ENCODE measurements around the gene UQCC2. TPM values are rescaled to one million over a fixed set of nuclear protein-coding genes. Genes with fewer than 3 reads are reported as not detected.
A peak's percentile ranks its signal among the peaks of the same experiment; 100 is the strongest.

The UQCC2 gene
- total and polyA plus RNA-seq, 4 donors = 7.8 to 141 (median 48.1) TPM

DNA sequence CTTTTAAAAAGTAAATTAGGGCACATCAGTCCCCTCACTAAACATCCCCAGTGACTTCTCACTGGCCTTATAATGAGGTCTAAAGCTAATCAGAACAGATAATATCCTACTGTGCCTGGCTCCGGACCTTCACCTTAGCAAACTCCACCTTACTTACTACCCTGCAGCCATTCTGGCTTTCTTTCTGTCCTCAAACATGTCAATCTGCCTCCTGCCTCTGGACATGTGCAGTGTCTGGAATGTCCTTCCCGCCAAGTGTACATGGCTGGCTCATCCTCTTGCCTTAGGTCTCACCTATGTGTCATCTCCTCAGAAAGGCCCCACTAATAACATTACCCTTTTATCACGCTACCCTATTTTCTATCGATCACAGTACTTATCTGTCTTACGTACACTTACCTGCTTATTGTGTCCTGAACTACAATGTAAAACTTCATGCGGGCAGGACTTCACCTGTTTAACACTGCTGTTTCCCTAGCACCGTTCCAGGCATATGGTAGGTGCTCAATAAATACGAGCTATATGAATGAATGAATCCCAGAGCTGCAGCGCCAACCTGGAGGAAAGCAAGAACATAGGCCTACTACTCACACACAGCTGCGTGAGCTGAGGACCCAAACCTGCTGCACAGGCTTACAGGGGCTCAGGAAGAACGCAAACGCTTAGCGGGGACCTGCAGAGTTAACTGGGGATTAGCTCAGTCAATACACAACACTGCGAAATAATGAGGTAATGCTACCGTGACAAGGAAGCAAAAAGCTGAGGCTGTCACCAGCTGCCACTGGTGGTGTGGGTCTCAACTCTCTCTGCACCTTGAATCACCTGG, 991 bp downstream of the UQCC2 start:
- Histone ChIP-seq H3K36me3 (ENCODE audit: control insufficient read depth in 4 of 4, insufficient read depth in 4 of 4, low read length in 4 of 4) (peaks cover 0 to 8% (median 3%) of the 10 kb centered on the region in 4 donors), H3K9ac (ENCODE audit: insufficient read depth in 1 of 2, low read length in 2 of 2) (peak overlapping the region in 1 of 2 donors; percentile 59), H3K9me3 (ENCODE audit: control insufficient read depth in 4 of 4, insufficient read depth in 3 of 4, low read length in 3 of 4) (no peaks in the 10 kb centered on the region), H3K27ac (ENCODE audit: low read depth in 1 of 2, low read length in 1 of 2) (peak overlapping the region in 1 of 2 donors; percentile 91), H3K27me3 (ENCODE audit: control insufficient read depth in 3 of 3, insufficient read depth in 3 of 3, low read length in 2 of 3) (no peaks in the 10 kb centered on the region), H3K4me3 (peak overlapping the region; percentile 91), H3K4me1 (ENCODE audit: control insufficient read depth in 5 of 5, insufficient read depth in 5 of 5, low read length in 5 of 5) (peaks cover 6 to 28% (median 9%) of the 10 kb centered on the region in 5 donors)
- TF ChIP-seq, protein P1, sequence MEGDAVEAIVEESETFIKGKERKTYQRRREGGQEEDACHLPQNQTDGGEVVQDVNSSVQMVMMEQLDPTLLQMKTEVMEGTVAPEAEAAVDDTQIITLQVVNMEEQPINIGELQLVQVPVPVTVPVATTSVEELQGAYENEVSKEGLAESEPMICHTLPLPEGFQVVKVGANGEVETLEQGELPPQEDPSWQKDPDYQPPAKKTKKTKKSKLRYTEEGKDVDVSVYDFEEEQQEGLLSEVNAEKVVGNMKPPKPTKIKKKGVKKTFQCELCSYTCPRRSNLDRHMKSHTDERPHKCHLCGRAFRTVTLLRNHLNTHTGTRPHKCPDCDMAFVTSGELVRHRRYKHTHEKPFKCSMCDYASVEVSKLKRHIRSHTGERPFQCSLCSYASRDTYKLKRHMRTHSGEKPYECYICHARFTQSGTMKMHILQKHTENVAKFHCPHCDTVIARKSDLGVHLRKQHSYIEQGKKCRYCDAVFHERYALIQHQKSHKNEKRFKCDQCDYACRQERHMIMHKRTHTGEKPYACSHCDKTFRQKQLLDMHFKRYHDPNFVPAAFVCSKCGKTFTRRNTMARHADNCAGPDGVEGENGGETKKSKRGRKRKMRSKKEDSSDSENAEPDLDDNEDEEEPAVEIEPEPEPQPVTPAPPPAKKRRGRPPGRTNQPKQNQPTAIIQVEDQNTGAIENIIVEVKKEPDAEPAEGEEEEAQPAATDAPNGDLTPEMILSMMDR (IDR thresholded peaks at IDR 0.05; ENCODE audit: control extremely low read depth, extremely low read depth) = no peak
- DNase-seq (no peak), ATAC-seq (ENCODE audit: insufficient read depth, low FRiP score) (no peak)
- WGBS, 2 donors = 81 to 84% methylated on average over 15 of the region's 15 CpGs

DNA sequence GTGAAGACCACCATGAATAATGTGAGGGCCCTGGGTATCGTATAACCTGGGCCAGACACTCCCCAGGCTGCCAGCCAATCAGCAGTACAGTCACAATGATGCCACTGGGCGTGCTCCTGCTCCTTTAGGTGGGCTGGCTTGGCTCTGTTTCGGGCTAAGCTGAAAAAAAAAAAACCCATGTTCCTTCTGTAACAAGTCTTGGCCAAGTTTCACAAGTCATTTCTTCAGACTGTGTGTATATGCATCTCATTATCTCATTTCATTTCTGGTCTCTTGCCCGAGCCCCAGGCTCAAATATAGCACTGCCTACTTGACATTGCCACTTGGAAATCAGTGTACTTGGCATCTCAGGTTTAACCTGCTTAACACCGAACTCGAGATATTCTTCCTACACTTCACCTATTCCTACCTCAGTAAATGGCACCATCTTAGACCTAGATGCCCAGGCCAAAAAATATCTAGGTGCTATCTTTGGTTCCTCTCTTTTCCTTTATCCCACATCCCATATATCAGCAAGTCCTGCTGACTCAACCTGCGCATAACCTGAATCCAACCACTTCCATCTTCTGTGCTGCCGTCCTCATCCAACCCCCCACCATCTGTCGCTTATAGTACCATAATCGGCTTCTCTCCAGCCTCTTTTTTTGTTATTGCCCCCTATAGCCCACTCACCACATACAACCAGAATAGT, 1.8 kb downstream of the UQCC2 start:
- no peaks in the 10 kb centered on the region for H3K27me3 ChIP-seq (ENCODE audit: control insufficient read depth in 3 of 3, insufficient read depth in 3 of 3, low read length in 2 of 3)
- TF ChIP-seq, protein P1 (IDR thresholded peaks at IDR 0.05; ENCODE audit: control extremely low read depth, extremely low read depth) = no peak
- no peak overlapping the region for H3K4me3 ChIP-seq
- H3K36me3 ChIP-seq (ENCODE audit: control insufficient read depth in 4 of 4, insufficient read depth in 4 of 4, low read length in 4 of 4) = peaks cover 0 to 8% (median 3%) of the 10 kb centered on the region in 4 donors
- peak in 1 of 3 donors; percentile 52 for DNase-seq
- H3K9ac ChIP-seq (ENCODE audit: insufficient read depth in 1 of 2, low read length in 2 of 2) = no peak overlapping the region
- peaks cover 6 to 28% (median 9%) of the 10 kb centered on the region in 5 donors for H3K4me1 ChIP-seq (ENCODE audit: control insufficient read depth in 5 of 5, insufficient read depth in 5 of 5, low read length in 5 of 5)
- ATAC-seq (ENCODE audit: insufficient read depth, low FRiP score) = no peak
- peak overlapping the region in 1 of 2 donors; percentile 82 for H3K27ac ChIP-seq (ENCODE audit: low read depth in 1 of 2, low read length in 1 of 2)
- 85 to 89% methylated on average over 10 of the region's 10 CpGs for WGBS, 2 donors
- no peaks in the 10 kb centered on the region for H3K9me3 ChIP-seq (ENCODE audit: control insufficient read depth in 4 of 4, insufficient read depth in 3 of 4, low read length in 3 of 4)

DNA sequence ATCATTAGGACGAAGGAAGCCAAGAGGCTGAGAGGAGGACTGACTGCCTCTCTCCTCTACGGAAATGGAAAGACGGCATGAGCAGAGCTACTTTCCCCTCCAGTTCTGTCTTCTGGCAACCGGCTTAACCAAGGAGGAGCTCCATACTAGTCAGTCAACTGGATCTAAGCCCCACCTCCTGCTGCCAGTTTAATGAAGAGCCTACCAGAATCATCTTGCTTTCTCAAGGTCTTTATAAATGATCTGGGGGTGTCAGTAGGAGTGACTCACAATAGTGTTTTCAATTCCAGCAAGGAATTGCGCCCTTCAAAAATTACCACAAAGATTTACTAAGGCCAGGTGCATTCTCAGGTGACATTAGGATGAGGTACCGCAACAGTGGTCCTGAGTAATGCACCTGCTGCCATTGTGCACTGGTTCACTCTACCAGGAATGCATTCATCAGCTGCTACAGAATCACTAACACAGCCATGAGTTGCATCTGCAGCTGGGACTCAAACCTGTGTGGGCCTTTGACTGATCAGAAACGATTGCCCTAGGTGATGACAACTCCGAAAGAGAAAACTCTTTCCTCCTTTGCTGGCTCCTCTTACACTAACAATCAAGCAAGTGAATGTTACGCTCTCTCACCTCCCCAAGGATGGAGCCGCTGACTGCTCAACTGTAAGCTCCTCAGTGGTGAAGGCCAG, 2.8 kb downstream of the UQCC2 start:
- no peak for DNase-seq
- Histone ChIP-seq H3K9ac (ENCODE audit: insufficient read depth in 1 of 2, low read length in 2 of 2) (no peak overlapping the region), H3K27ac (ENCODE audit: low read depth in 1 of 2, low read length in 1 of 2) (peak overlapping the region in 1 of 2 donors; percentile 82), H3K36me3 (ENCODE audit: control insufficient read depth in 4 of 4, insufficient read depth in 4 of 4, low read length in 4 of 4) (peaks cover 0 to 11% (median 3%) of the 10 kb centered on the region in 4 donors), H3K4me1 (ENCODE audit: control insufficient read depth in 5 of 5, insufficient read depth in 5 of 5, low read length in 5 of 5) (peaks cover 6 to 37% (median 9%) of the 10 kb centered on the region in 5 donors), H3K4me3 (no peak overlapping the region), H3K9me3 (ENCODE audit: control insufficient read depth in 4 of 4, insufficient read depth in 3 of 4, low read length in 3 of 4) (no peaks in the 10 kb centered on the region), H3K27me3 (ENCODE audit: control insufficient read depth in 3 of 3, insufficient read depth in 3 of 3, low read length in 2 of 3) (no peaks in the 10 kb centered on the region)
- whole genome bisulfite sequencing, 2 donors = 95 to 97% methylated on average over 10 of the region's 10 CpGs
- no peak for ATAC-seq (ENCODE audit: insufficient read depth, low FRiP score)
- TF ChIP-seq, protein P1 (IDR thresholded peaks at IDR 0.05; ENCODE audit: control extremely low read depth, extremely low read depth) = no peak
